HCT116 (cell line): ENCODE measurements around the gene C16orf74. TPM values are rescaled to one million over a fixed set of nuclear protein-coding genes. Genes with fewer than 3 reads are reported as not detected.

Experiments
- ATAC-seq: fragments of 200-7000 bp; cut with Tn5 transposase; 2 replicates; pipeline ENCODE4 v1.9.1; 2020; ENCODE audit warnings: mild to moderate bottlenecking, moderate library complexity
- BruUV-seq: library from RNA; stranded (reverse); fragments of 400-500 nt; replicated peaks from 2 replicates; lab custom pipeline; 2021; lab: Mats Ljungman, UMichigan
- CTCF ChIA-PET: fragments of 300-600 bp; sonication (Branson Sonifier 250); formaldehyde crosslinking; loops from one replicate; lab custom pipeline; 2021; ENCODE audit warnings: antibody characterized with exemption; lab: Charles Lee
- POLR2A ChIA-PET: fragments of 300-600, 350-600 bp; sonication (Branson Sonifier 250); formaldehyde crosslinking; loops from one replicate; lab custom pipeline; 2021; ENCODE audit warnings: antibody characterized with exemption; lab: Charles Lee
- RAD21 ChIA-PET, 2 experiments: fragments of 300-600 bp; sonication (Branson Sonifier 250); formaldehyde crosslinking; loops; one replicate each; lab custom pipeline; 2023; ENCODE audit warnings: low total read pairs in 2 of 2; ENCODE audit not compliant: uncharacterized antibody in 2 of 2, unreplicated experiment in 2 of 2, low non-redundant PET in 1 of 2; lab: Charles Lee
- DNase-seq: peaks from one replicate; pipeline ENCODE4 v3.0.0-alpha.2; 2010; ENCODE audit warnings: low read depth, low spot score
- H2AFZ ChIP-seq: fragments of 200-600 bp; shearing (Covaris generic), sonication (generic); 2 replicates; pipeline ENCODE4 v1.6.1; 2017; ENCODE audit warnings: low read depth, mixed run types, mixed read lengths, antibody characterized with exemption, low read length; ENCODE audit not compliant: poor library complexity, severe bottlenecking
- H3K27ac ChIP-seq: 2 replicates; pipeline ENCODE4 v1.5.1; 2012; ENCODE audit warnings: low read depth, low read length
- H3K27me3 ChIP-seq: fragments of 200-600 bp; sonication (generic); 2 replicates; pipeline ENCODE4 v1.6.1; 2016; ENCODE audit warnings: mixed run types, low read length, mixed read lengths; ENCODE audit not compliant: insufficient read depth
- H3K36me3 ChIP-seq, 2 experiments: fragments of 200-500 bp in 1 of 2; fragments of 200-600 bp in 1 of 2; sonication (Bioruptor generic) in 1 of 2; sonication (generic) in 1 of 2; 2 replicates each; pipeline versions ENCODE4 v1.5.1 to v1.6.1; 2014 to 2016; ENCODE audit warnings: low read length in 2 of 2, inconsistent platforms in 1 of 2, mixed read lengths in 1 of 2, mixed run types in 1 of 2; ENCODE audit not compliant: insufficient read depth in 2 of 2, control insufficient read depth in 1 of 2
- H3K4me1 ChIP-seq, 2 experiments: fragments of 200-600 bp in 1 of 2; sonication (generic) in 1 of 2; 2 replicates each; pipeline versions ENCODE4 v1.5.1 to v1.6.1; 2012 to 2017; ENCODE audit warnings: low read length in 2 of 2, inconsistent platforms in 1 of 2, mild to moderate bottlenecking in 1 of 2, mixed read lengths in 1 of 2, mixed run types in 1 of 2, moderate library complexity in 1 of 2; ENCODE audit not compliant: insufficient read depth in 2 of 2, control insufficient read depth in 1 of 2
- H3K4me2 ChIP-seq: fragments of 200-600 bp; sonication (generic); 2 replicates; pipeline ENCODE4 v1.6.1; 2017; ENCODE audit warnings: mixed run types, low read length, mixed read lengths
- H3K4me3 ChIP-seq, 2 experiments: fragments of 200-600 bp in 1 of 2; sonication (generic) in 1 of 2; replicated peaks in 1 of 2; 2 replicates each; pipeline ENCODE4 v1.5.1; 2011 to 2016; ENCODE audit warnings: low read length in 2 of 2, control low read depth in 1 of 2, low read depth in 1 of 2, mild to moderate bottlenecking in 1 of 2, mixed read lengths in 1 of 2, mixed run types in 1 of 2
- H3K79me2 ChIP-seq: fragments of 200-600 bp; sonication (generic); 2 replicates; pipeline ENCODE4 v1.6.1; 2017; ENCODE audit warnings: mild to moderate bottlenecking, mixed run types, low read length, moderate library complexity, mixed read lengths; ENCODE audit not compliant: insufficient read depth
- H3K9ac ChIP-seq: fragments of 200-600 bp; sonication (generic); 2 replicates; pipeline ENCODE4 v1.6.1; 2016; ENCODE audit warnings: low read length, mixed read lengths
- H3K9me2 ChIP-seq: fragments of 200-600 bp; sonication (generic), shearing (Covaris generic); 2 replicates; pipeline ENCODE4 v1.6.1; 2017; ENCODE audit warnings: mixed run types, mild to moderate bottlenecking, moderate library complexity; ENCODE audit not compliant: insufficient read depth
- H3K9me3 ChIP-seq, 2 experiments: fragments of 200-500 bp in 1 of 2; fragments of 200-600 bp in 1 of 2; sonication (Bioruptor generic) in 1 of 2; sonication (generic) in 1 of 2; 2 replicates each; pipeline ENCODE4 v1.6.1; 2014 to 2017; ENCODE audit warnings: low read length in 2 of 2, mixed read lengths in 2 of 2, inconsistent platforms in 1 of 2, low read depth in 1 of 2, mild to moderate bottlenecking in 1 of 2, mixed run types in 1 of 2, moderate library complexity in 1 of 2; ENCODE audit not compliant: control insufficient read depth in 1 of 2, insufficient read depth in 1 of 2
- H4K20me1 ChIP-seq: fragments of 200-600 bp; sonication (generic), shearing (Covaris generic); 2 replicates; pipeline ENCODE4 v1.6.1; 2017; ENCODE audit warnings: mixed run types, mild to moderate bottlenecking, moderate library complexity; ENCODE audit not compliant: insufficient read depth
- ATF3 ChIP-seq: IDR thresholded peaks from 2 replicates; pipeline ENCODE4 v1.6.1; 2012
- CTCF ChIP-seq, 3 experiments: fragments of 200-600 bp in 1 of 3; sonication (generic) in 1 of 3; IDR thresholded peaks in 2 of 3; conservative IDR thresholded peaks in 1 of 3; 2 replicates each; pipeline ENCODE4 v1.5.1; 2012 to 2017; ENCODE audit warnings: low read depth in 2 of 3, low read length in 2 of 3, antibody characterized with exemption in 1 of 3, borderline replicate concordance in 1 of 3, control low read depth in 1 of 3, mild to moderate bottlenecking in 1 of 3, mixed read lengths in 1 of 3, mixed run types in 1 of 3, moderate library complexity in 1 of 3; ENCODE audit not compliant: insufficient read depth in 1 of 3
- EGR1 ChIP-seq: IDR thresholded peaks from 2 replicates; pipeline ENCODE4 v1.6.1; 2012; ENCODE audit warnings: low read depth
- ELF1 ChIP-seq: IDR thresholded peaks from 2 replicates; pipeline ENCODE4 v1.6.1; 2012; ENCODE audit warnings: low read depth, borderline replicate concordance
- EZH2phosphoT487 ChIP-seq: fragments of 200-600 bp; IDR thresholded peaks from 2 replicates; pipeline ENCODE4 v1.6.1; 2018; ENCODE audit warnings: antibody characterized with exemption, borderline replicate concordance
- FOSL1 ChIP-seq: IDR thresholded peaks from 2 replicates; pipeline ENCODE4 v1.6.1; 2012; ENCODE audit warnings: low read depth
- JUND ChIP-seq: IDR thresholded peaks from 2 replicates; pipeline ENCODE4 v1.6.1; 2012
- MAX ChIP-seq: IDR thresholded peaks from 2 replicates; pipeline ENCODE4 v1.6.1; 2012
- POLR2A ChIP-seq: IDR thresholded peaks from 2 replicates; pipeline ENCODE4 v1.7.0; 2011; ENCODE audit warnings: borderline replicate concordance; ENCODE audit not compliant: insufficient read depth, insufficient read length; ENCODE audit errors: extremely low read depth
- POLR2AphosphoS5 ChIP-seq: IDR thresholded peaks from 2 replicates; pipeline ENCODE4 v1.6.1; 2011; ENCODE audit warnings: mild to moderate bottlenecking, low read depth, low read length, moderate library complexity
- RAD21 ChIP-seq: IDR thresholded peaks from 2 replicates; pipeline ENCODE4 v1.6.1; 2012; ENCODE audit warnings: low read depth, mild to moderate bottlenecking
- SIN3A ChIP-seq: IDR thresholded peaks from 2 replicates; pipeline ENCODE4 v1.6.1; 2012; ENCODE audit warnings: low read depth
- SRF ChIP-seq: IDR thresholded peaks from 2 replicates; pipeline ENCODE4 v1.6.1; 2012; ENCODE audit warnings: low read depth
- TCF7L2 ChIP-seq: IDR thresholded peaks from 2 replicates; pipeline ENCODE4 v1.7.0; 2011; ENCODE audit warnings: borderline replicate concordance, inconsistent platforms; ENCODE audit not compliant: insufficient read depth, insufficient read length; ENCODE audit errors: extremely low read depth
- YY1 ChIP-seq: IDR thresholded peaks from 2 replicates; pipeline ENCODE4 v1.6.1; 2011; ENCODE audit warnings: low read length, low read depth, moderate library complexity, mild to moderate bottlenecking; ENCODE audit not compliant: insufficient replicate concordance; ENCODE audit errors: extremely low read depth
- ZBTB33 ChIP-seq: IDR thresholded peaks from 2 replicates; pipeline ENCODE4 v1.6.1; 2011; ENCODE audit warnings: mild to moderate bottlenecking, low read length, moderate library complexity; ENCODE audit not compliant: insufficient replicate concordance; ENCODE audit errors: extremely low read depth
- ZFX ChIP-seq: fragments of 450-650 bp; IDR thresholded peaks from 2 replicates; pipeline ENCODE4 v1.6.1; 2017
- ZNF274 ChIP-seq: fragments of 200-500 bp; sonication (Bioruptor generic); IDR thresholded peaks from 2 replicates; pipeline ENCODE4 v1.6.1; 2014; ENCODE audit warnings: mild to moderate bottlenecking, low read depth, low read length, inconsistent platforms
- intact Hi-C: fragments of 100-400 bp; cut with micrococcal nuclease; formaldehyde crosslinking; loops from 2 replicates; pipeline ENCODE4 v1.10.0; 2022
- total RNA-seq: library from RNA; stranded (reverse); gene quantifications from one replicate; pipeline ENCODE4 v1.2.1, GENCODE V29; 2021; ENCODE audit not compliant: unreplicated experiment

The C16orf74 gene
- total RNA-seq, 1 experiment from 2014 or later, result 30.0 TPM

- BruUV-seq, result no TSS peak
- no peak for ATAC-seq
- H3K9ac ChIP-seq, result no peak overlapping the region
Observed at GRCh38 chr16:85753976-85754375, 3.1 kb upstream of the C16orf74 start.

More at GRCh38 chr16:85753976-85754375, 3.1 kb upstream of the C16orf74 start:
- Histone ChIP-seq H4K20me1 (no peaks in the 10 kb centered on the region), H3K4me3 (no peak overlapping the region), H3K9me2 (no peaks in the 10 kb centered on the region), H3K79me2 (peaks cover 15% of the 10 kb centered on the region; the same call in 1 of the 2 replicates), H3K9me3 (no peaks in the 10 kb centered on the region), H2AFZ (no peak overlapping the region), H3K4me1 (peaks cover 20 to 34% of the 10 kb centered on the region in 2 experiments), H3K4me2 (no peak overlapping the region), H3K27me3 (no peaks in the 10 kb centered on the region; the same call in 1 of the 2 replicates), H3K27ac (no peak overlapping the region), H3K36me3 (no peaks in the 10 kb centered on the region)
- no peak for TF ChIP-seq ZNF274
- no peak for TF ChIP-seq MAX
- no peak for TF ChIP-seq POLR2A
- no peak for TF ChIP-seq ZBTB33
- no peak for TF ChIP-seq CTCF (IDR thresholded peaks at IDR 0.05 in 2 of 3, conservative IDR thresholded peaks at IDR 0.05 in 1 of 3; ENCODE audit: borderline replicate concordance in 1 of 3, insufficient read depth in 1 of 3, low read depth in 2 of 3, low read length in 2 of 3)
- no peak for TF ChIP-seq ATF3
- no peak for TF ChIP-seq RAD21
- no peak for TF ChIP-seq JUND
- no peak for TF ChIP-seq POLR2AphosphoS5
- TF ChIP-seq FOSL1, result no peak
- no peak for TF ChIP-seq EZH2phosphoT487
- TF ChIP-seq ZFX, result no peak
- no peak for TF ChIP-seq YY1
- no peak for TF ChIP-seq ELF1
- no peak for TF ChIP-seq SRF
- no peak for TF ChIP-seq TCF7L2
- TF ChIP-seq EGR1, result no peak
- TF ChIP-seq SIN3A, result no peak
- POLR2A ChIA-PET, result no interaction called here
- no peak for DNase-seq
- RAD21 ChIA-PET, result interaction anchor here in 1 of 2 experiments (0.6 kb wide), 1 partner anchor 1309 kb away, joined by 5 read pairs; no protein-coding TSS in a partner anchor
- intact Hi-C loops, result no loop called here
- CTCF ChIA-PET, result interaction anchor here (0.6 kb wide), 1 partner anchor 478 kb away, joined by 3 read pairs; no protein-coding TSS in a partner anchor
